Ammon's horn (tissue), 1 donor: ENCODE results near the gene IFI27L1.

Experiments
- DNase-seq: peaks from one replicate; pipeline ENCODE4 v3.0.0-alpha.2; 2016; ENCODE audit warnings: low spot score

IFI27L1 gene

DNA sequence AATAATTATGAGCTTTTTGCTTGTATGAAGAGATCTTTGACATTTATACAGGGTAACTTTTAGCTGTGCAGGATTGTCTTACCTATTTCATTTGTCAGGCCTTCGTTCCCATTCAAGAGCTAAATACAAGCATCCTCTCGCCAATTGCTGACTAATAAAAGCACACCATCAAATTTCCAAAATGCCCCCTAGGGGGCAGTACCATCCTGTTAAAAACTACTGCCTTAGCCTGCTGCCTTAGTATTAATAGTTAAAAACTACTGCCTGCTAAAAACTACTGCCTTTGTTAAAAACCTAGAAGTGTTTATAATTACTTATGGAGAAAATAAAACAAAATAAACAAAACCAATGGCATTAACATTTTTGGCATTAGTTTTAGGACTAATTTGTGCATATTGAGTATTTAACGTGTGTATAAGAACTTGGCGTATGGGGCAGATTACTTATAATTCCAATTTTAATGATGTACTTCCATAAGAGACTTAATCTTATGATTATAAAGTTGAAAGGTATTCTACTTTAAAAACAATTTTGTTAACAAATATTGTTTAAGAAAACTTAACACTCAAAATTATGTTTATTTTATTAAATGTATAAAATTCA, 51.3 kb downstream of the IFI27L1 start:
- DNase-seq, result peak; percentile 65

- DNase-seq, result no peak
Measured at GRCh38 chr14:94135476-94135875, 54.4 kb downstream of the IFI27L1 start.

DNA sequence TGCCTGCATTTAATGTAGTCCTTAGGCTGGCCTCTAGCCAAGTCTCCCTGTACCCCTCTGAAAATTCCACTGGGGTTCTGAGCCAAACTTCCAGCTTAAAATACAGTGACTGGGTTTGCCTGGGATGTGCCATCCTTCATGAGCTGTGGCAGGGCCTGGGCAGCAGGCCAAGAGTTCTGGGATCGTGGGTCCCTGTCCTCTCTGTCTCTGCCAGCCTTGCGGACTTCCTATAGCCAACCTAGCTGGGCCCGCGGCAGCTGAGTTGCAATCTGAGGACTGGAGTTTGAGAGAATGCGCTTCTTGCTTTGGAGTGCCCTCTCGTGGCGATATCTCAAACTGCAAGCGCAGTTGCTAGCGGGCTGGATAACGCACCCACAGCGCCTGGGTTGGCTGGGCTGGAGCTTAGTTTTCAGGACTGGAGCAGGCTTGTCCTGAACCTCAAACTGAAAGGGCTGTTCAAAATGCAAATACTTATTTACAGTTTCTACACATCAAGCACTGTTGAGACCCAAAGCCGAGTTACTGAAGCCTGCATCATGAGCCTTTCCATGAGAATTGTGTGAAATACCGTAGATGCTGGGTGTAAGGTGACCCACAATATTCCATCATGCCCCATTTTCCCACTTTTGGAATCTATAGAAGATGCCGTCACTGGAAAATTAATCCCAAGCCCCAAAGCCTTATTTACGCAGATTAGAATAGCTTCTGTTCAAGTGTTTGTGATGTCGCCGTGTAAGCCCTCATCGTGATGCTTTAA, 55.6 kb downstream of the IFI27L1 start:
- DNase-seq, result peak; percentile 93

DNA sequence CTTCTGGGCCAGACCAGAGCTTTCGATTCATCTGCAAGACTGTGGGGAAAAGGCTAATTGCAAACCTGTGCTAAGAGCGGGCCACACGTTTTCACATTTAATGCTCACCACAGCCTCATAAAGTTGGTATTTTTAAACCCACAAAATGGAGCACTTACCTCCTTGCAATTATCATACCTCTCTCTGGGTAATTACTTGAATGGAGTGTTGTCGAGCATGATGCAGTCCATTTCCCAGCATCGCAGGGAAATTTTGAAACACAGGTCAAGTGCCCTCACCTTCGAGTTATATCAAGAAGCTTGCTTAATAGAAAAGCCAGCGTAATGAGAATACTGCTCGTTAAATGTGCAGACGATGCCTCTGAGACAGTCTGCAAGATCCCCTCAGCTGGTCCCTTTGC, 57.1 kb downstream of the IFI27L1 start:
- no peak for DNase-seq

DNA sequence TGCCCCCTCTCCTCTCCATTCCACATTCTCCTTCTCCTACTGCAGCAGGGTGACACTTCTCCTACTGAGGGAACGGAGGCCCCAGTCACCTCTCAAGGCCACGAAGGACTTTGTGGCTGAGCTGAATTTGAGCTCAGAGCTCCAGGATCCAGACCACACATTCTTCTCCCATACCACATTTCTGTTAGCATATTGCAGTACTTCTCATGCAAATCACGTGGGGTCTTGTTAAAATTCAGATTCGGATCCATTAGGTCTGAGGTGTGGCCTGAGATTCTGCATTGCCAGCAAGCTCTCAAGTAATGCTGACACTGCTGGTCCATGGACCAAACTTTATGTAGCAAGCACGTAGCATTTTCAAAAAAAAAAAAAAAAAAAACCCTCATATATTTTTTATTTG, 57.9 kb downstream of the IFI27L1 start:
- DNase-seq, result no peak

DNA sequence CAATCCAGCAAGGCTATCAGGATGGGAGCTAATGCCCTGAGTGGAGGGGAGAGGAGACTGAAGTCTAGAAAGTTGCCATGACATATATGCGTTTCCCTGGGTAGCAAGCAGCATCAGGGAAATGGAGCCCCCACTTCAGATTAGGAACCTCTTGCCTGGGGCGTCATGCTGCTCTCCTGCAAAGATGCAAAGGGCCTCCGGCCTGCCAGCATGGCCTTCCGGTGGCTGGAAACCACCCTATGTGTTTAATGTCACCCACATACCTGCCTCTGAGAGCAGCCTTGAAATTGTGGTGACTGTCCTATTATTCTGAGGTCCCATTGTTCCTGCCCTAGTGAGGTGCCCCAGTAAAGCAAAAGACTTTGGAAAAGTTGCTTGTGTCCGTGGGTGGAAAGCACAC, 58.3 kb downstream of the IFI27L1 start:
- no peak for DNase-seq

DNA sequence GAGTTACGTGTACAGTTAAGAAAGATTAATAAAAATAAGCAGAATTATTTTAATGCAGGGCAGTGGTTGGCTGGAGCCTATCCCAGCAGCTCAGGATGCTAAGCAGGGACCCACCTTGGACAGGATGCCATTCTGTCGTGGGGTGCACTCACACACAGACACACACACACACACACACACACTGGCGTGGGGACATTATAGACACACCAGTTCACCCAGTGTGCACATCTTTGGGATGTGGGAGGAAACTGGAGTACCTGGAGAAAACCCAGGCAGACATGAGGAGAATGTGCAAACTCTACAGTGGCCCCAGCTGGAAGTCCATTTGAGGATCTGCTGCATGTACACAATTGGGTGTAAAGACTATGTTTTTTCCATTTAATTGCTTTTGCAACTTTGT, 61.1 kb downstream of the IFI27L1 start:
- DNase-seq, result no peak

DNA sequence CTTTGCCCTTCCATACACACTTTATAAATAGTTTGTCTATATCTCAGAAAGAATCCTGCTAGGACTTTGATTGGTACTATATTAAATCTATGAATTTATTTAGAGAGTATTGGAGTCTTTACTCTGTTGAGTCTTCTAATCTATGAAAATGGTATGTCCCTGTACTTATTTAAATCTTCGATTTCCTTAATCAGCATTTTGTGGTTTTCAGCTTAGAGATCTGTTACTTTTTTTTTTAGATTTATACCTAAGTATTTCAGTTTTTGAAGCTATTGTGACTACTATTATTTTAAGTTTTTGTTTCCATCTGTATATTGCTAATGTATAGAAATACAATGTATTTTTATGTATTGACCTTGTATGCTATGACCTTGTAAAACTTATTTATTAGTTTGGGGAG, 61.7 kb downstream of the IFI27L1 start:
- no peak for DNase-seq

- DNase-seq, result no peak
Measured at GRCh38 chr14:94143239-94143638, 62.1 kb downstream of the IFI27L1 start.

DNA sequence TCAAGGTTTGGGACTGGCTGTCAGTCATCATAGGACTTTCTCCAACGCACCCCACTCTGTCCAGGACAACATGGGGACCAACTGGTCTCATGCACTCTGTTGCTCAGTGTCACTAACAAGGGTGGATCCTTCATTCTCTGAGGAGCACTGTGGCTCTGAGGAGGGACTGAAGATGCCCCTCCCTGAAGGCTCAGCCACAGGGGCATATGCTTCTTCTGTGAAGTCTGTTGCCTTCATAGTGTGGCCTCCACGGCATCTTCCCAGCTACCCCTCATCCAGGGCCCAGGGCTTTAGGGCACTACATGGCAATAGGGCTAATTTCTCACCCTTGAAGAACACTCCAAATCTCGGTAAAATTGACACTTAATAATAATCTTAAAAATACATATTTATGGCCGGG, 62.6 kb downstream of the IFI27L1 start:
- DNase-seq, result no peak

DNA sequence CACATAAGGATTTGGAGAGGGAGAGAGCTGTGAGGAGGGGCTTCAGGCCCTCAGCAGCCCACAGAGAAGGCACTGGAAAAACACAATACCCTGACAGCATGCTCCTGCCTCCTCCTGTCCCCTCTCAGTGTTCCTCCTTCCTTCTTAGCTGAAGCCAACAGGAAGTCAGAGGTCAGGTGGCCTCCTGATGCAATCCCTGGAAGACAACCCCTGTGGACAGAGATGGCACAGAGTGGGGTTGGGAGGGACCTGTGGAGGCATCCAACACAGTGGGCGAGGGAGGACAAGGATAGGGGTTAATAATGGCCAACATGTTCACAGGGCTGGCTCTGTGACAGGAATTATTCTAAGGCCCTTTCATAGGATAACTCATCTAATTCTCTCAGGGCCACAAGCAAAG, 63.7 kb downstream of the IFI27L1 start:
- no peak for DNase-seq

- DNase-seq, result no peak
Measured at GRCh38 chr14:94145902-94146527, 64.9 kb downstream of the IFI27L1 start.
